GM18907 (cell line): Measurements from ENCODE around the gene OR51E1.

Source experiments
- ATAC-seq: cut with Tn5 transposase; IDR thresholded peaks from one replicate; pipeline ENCODE4 v1.9.1; 2021; ENCODE audit warnings: mild to moderate bottlenecking, moderate library complexity; ENCODE audit not compliant: unreplicated experiment

OR51E1 gene

DNA sequence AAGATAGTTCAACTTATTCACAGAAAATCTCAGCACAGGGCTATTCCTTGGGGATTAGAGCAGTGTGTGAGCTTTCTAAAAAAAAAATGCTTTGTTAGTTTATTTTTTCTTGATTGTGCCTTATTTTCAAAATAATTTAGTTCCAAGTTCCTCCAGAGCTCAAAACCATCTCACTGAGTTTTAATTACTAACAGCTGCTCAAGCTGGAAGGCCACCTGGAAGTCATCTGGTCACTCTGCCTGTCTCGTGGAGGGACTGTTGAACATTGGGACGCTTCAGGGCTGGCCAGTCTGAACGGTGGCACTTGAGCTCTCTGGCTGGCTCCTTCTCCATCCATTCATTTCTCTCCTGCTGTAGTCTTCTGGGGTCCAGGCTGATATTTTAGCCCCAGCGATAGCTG is 4.0 kb downstream of the OR51E1 start:
- ATAC-seq: no peak

DNA sequence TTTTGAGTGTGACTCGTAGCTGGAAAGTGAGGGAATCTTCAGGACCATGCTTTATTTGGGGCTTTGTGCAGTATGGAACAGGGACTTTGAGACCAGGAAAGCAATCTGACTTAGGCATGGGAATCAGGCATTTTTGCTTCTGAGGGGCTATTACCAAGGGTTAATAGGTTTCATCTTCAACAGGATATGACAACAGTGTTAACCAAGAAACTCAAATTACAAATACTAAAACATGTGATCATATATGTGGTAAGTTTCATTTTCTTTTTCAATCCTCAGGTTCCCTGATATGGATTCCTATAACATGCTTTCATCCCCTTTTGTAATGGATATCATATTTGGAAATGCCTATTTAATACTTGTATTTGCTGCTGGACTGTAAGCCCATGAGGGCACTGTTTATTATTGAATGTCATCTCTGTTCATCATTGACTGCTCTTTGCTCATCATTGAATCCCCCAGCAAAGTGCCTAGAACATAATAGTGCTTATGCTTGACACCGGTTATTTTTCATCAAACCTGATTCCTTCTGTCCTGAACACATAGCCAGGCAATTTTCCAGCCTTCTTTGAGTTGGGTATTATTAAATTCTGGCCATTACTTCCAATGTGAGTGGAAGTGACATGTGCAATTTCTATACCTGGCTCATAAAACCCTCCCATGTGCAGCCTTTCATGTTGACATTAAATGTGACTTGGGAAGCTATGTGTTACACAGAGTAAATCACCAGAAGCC is 11.0 kb downstream of the OR51E1 start:
- no peak for ATAC-seq

- no peak for ATAC-seq
These were observed 15.1 kb downstream of the OR51E1 start for GRCh38 chr11:4658629-4659445.

DNA sequence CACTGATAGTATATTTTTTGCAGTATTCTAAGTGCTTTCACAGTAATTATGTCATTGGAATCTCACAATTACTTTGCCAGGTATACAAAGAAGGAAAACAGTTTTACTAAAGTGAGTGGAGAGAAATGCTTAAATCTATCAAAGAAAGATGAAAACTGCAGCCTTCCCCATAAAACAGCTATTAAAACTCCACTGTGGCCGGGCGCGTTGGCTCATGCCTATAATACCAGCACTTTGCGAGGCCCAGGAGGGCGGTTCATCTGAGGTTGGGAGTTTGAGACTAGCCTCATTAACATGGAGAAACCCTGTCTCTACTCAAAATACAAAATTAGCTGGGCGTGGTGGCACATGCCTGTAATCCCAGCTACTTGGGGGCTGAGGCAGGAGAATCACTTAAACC is 19.1 kb downstream of the OR51E1 start:
- no peak for ATAC-seq

DNA sequence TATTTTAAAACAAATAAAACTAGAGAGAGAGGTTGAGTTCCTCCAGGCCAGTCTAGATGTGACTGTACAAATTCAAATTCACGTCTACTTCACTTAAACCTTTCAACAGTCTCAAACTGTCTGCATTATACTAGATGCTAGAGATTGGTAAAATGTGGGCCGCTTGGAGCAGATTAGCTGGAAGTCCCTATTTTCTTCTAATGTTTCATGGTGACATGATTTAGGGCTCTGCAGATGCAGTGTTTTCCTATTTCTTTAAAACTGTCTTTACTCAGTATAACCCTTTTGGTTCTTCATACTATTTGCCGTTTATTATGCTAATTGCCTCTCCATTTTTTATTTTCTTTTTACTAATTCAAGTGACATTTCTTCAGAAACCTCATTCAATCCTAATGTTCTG is 20.4 kb downstream of the OR51E1 start:
- no peak for ATAC-seq

- ATAC-seq: no peak
These were observed 21.0 kb downstream of the OR51E1 start for GRCh38 chr11:4664786-4665185.

- ATAC-seq: no peak
These were observed 21.6 kb downstream of the OR51E1 start for GRCh38 chr11:4665424-4665823.

- ATAC-seq: no peak
These were observed 28.0 kb downstream of the OR51E1 start for GRCh38 chr11:4671741-4672140.

- ATAC-seq: no peak
These were observed 28.7 kb downstream of the OR51E1 start for GRCh38 chr11:4672470-4672869.

- ATAC-seq: no peak
These were observed 30.0 kb downstream of the OR51E1 start for GRCh38 chr11:4673781-4674180.

GRCh38 chr11:4677948-4678347 is 34.2 kb downstream of the OR51E1 start:
- ATAC-seq: no peak

DNA sequence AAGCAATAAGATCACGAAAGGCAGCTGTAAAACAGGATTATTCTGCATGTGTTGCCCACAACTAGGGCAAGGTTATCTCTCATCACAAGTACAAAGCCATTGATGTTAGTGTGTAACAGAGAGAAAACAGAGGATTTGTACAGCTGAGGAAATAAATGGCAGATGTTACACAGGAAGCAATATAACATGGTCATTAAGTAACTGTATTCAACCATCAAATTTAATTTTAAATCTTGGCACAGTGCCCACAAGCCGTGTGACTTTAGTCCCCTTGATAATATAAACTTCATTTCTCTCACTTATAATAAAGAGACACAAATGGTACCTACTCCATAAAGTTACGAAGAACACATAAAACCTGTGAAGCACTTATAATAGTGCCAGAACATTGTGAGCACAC is 36.6 kb downstream of the OR51E1 start:
- ATAC-seq: no peak

- ATAC-seq: no peak
These were observed 39.0 kb downstream of the OR51E1 start for GRCh38 chr11:4682623-4683419.

GRCh38 chr11:4684631-4685285 is 41.0 kb downstream of the OR51E1 start:
- no peak for ATAC-seq

DNA sequence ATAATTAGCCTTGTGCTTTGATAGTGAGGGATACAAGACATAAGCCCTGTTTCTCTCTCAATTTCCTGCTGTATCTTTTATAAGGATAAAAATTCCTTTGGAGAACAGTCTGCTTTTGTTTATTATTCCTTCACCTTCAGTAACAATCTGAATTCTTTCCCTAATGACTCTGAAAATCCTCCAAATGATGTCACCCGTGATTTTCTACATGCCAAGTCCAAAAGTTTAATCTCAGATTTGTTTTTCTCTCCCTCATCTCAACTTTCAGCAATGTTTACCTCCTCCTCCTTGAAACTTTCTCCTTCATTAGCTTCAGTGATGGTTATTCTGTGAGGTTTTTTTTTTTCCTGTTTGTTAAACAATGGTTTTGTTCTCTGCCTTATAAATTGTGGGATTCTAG is 51.7 kb downstream of the OR51E1 start:
- ATAC-seq: no peak

- ATAC-seq: no peak
These were observed 53.8 kb downstream of the OR51E1 start, which contains the start of gene OR51E2 for GRCh38 chr11:4697585-4697984. Gene OR51E2 (minus strand): TSS chr11:4697853. CDS start chr11:4682711, 15,142 bp downstream.

DNA sequence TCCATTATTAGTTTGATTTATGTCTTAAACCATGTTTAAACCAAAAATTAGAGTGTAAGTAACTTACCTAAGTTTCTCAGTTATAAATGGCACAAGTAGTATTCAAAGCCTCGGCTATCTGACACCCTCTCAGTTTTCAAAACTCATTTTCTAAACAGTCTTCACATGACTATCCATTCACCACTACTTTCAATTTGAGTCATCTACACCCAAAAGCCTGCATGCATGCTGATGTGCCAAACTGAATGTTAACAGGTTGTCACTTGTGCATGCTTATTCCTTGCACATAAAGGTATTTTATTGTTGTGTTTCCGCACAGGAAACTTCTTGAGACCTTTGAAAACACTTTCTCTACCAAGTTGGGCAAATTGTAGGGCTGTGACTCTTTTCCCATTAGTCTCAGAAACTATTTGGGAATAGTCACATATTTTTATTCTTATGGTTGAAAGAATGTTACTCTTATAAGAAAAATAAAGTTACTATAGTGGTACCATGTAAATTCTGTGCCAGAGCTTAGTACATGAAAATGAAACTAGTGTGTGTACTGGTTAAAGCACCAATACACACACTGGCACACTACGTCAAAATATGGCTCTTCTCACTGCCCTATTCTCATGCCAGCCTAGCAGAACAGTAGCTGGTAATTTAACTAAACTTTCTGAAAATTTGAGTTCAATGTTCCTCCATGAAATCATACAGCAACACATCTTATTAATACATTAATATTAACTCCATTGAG is 56.1 kb downstream of the OR51E1 start:
- peak; percentile 94 for ATAC-seq

GRCh38 chr11:4700436-4700820 is 56.6 kb downstream of the OR51E1 start:
- ATAC-seq: no peak

DNA sequence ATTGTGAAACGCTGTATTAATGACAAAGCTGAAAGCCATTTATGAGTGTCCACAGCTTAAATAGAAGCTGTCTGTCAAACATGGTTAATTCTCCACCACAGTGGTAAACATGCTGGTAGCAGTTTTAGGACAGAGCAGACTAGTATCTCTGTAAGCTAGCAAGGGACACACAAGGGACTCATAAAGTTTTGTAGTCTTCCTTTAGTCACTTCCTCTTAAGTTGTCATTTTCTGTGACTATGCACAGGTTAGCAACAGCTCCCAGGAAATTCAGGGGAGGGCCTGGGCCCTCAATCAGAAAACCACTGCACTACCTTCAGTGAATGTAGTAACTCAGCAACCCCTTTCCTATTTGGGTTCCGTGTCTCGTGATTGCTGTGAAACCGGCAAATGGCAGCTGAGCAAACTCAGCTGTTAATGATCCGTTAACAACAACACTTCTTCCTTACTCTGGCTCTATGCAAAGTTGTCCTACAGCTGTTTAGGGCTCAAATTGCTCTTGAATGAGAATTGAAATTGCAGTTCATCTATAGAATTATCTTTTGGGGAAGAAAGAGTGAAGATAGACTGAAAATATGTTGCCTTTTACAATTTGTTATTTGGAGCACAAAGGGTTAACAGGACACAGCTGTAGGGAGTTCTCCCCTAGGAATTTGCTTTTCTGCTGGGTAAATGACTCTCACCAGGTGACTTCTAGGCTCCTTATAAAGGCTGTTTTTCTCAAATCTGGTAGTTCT is 60.4 kb downstream of the OR51E1 start, which contains the start of gene MMP26:
MMP26 (plus strand) TSS at position 731 of the 736 bp plus-strand sequence.
- peak; percentile 57 for ATAC-seq
